A549 (cell line): ENCODE results near the gene TOP2A.
"Not testable (repeated sequence)": the region's sequence is repeated elsewhere in the genome, so short reads cannot be mapped to it uniquely, and the experiment has no call there.

Experiments
- CTCF ChIP-seq: fragments of >200 bp; sonication (Bioruptor Twin); formaldehyde crosslinking; IDR thresholded peaks from 3 replicates; pipeline ENCODE4 v1.5.1; 2016
- EP300 ChIP-seq, 2 experiments: fragments of >200 bp; sonication (Bioruptor Twin); formaldehyde crosslinking; IDR thresholded peaks; 2 replicates in 1 of 2; 3 replicates in 1 of 2; pipeline ENCODE4 v1.6.1; 2016 to 2017
- MAFK ChIP-seq: fragments of 450-650 bp; IDR thresholded peaks from 2 replicates; pipeline ENCODE4 v1.6.1; 2014; ENCODE audit not compliant: partially characterized antibody
- NR3C1 ChIP-seq: fragments of >200 bp; sonication (Bioruptor Twin); formaldehyde crosslinking; IDR thresholded peaks from 3 replicates; pipeline ENCODE4 v1.6.1; 2017
- POLR2A ChIP-seq: IDR thresholded peaks from 2 replicates; pipeline ENCODE4 v1.6.1; 2012; ENCODE audit warnings: mild to moderate bottlenecking, low read length
- SREBF2 ChIP-seq: fragments of 450-650 bp; IDR thresholded peaks from 2 replicates; pipeline ENCODE4 v1.6.1; 2014; ENCODE audit warnings: mild to moderate bottlenecking, moderate library complexity

- not testable (repeated sequence) for TF ChIP-seq CTCF; MAFK; EP300 (IDR thresholded peaks at IDR 0.05); POLR2A; NR3C1; SREBF2
Observed at GRCh38 chr17:40372644-40373043, 45.1 kb downstream of the TOP2A start.
